Ovary (tissue), 3 donors: ENCODE measurements around the gene ZNF154.

Experiments
- EP300 ChIP-seq: sonication (generic); formaldehyde crosslinking; IDR thresholded peaks from one replicate; pipeline ENCODE4 v1.6.1; 2017; ENCODE audit warnings: antibody characterized with exemption
- POLR2A ChIP-seq: fragments of 450-650 bp; IDR thresholded peaks from one replicate; pipeline ENCODE4 v1.6.1; 2017; ENCODE audit warnings: antibody characterized with exemption, mild to moderate bottlenecking, moderate library complexity
- TF ChIP-seq, protein P1 (sequence below), 3 donors: fragments of 450-650 bp in 2 of 3; fragments of 200-600 bp in 1 of 3; IDR thresholded peaks; one replicate each; pipeline versions ENCODE4 v1.5.1 to v1.8.0; 2016 to 2022; ENCODE audit warnings: antibody characterized with exemption in 3 of 3, mild to moderate bottlenecking in 1 of 3
- donor health status: DM: no; HTN: no; CAD: no.

DNA sequence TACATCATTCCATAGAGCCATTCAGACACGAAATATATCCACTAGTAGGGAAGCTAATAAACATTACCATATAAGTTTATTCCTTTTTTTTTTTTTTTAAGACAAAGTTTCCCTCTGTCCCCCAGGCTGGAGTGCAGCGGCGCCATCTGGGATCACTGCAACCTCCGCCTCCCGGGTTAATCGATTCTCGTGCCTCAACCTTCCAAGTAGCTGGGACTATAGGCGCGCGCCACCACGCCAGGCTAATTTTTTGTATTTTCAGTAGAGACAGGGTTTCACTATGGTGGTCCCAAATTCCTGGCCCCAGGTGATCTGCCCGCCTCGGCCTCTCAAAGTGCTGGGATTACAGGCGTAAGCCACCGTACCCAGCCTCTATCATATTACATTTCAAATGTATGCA, 612 bp upstream of the ZNF154 start:
- TF ChIP-seq, protein P1, sequence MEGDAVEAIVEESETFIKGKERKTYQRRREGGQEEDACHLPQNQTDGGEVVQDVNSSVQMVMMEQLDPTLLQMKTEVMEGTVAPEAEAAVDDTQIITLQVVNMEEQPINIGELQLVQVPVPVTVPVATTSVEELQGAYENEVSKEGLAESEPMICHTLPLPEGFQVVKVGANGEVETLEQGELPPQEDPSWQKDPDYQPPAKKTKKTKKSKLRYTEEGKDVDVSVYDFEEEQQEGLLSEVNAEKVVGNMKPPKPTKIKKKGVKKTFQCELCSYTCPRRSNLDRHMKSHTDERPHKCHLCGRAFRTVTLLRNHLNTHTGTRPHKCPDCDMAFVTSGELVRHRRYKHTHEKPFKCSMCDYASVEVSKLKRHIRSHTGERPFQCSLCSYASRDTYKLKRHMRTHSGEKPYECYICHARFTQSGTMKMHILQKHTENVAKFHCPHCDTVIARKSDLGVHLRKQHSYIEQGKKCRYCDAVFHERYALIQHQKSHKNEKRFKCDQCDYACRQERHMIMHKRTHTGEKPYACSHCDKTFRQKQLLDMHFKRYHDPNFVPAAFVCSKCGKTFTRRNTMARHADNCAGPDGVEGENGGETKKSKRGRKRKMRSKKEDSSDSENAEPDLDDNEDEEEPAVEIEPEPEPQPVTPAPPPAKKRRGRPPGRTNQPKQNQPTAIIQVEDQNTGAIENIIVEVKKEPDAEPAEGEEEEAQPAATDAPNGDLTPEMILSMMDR (IDR thresholded peaks at IDR 0.05): no peak
- no peak for TF ChIP-seq POLR2A
- no peak for TF ChIP-seq EP300
